DMS79 (cell line): ENCODE measurements around the gene MIX23.
A peak's percentile ranks its signal among the peaks of the same experiment; 100 is the strongest.

Experiments used
- DNase-seq: peaks from one replicate; lab custom pipeline; 2025; lab: John Stamatoyannopoulos, UW

MIX23 gene

DNA sequence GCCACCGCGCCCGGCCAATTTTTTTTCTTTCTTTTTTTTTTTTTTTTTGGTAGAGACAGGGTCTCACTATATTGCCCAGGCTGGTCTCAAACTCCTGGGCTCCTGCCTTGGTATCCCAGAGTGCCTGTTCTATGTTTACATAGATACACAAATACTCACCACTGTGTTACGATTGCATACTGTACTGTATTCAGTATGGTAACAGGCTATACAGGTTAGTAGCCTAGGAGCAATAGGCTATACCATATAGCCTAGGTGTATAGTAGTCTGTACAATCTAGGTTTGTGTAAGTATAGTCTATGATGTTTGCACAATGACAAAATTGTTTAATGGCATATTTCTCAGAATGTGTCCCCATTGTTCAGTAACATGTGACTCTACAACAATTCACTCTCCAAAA is 31.4 kb downstream of the MIX23 start:
- no peak for DNase-seq

DNA sequence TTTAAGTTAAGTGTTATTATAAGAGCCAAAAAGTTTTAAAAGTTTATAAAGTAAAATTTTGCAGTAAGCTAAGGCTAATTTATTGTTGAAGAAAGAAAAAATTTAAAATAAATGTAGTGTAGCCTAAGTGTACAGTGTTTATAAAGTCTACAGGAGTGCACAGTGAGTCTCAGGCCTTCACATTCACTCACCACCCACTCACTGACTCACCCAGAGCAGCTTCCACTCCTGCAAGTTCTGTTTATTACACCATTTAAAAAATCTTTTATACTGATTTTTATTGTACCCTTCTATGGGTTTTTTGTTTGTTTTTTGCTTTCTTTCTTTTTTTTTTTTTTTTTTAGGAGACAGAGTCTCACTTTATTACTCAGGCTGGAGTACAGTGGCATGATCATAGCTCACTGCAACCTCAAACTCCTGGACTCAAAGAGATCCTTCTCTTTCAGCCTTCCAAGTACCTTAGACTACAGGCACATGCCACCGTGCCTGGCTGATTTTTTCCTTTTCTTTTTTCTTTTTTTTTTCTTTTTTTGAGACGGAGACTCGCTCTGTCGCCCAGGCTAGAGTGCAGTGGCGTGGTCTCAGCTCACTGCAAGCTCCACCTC is 32.1 kb downstream of the MIX23 start:
- DNase-seq, result no peak

- DNase-seq, result no peak
Measured at GRCh38 chr3:122349171-122349570, 33.9 kb downstream of the MIX23 start.

GRCh38 chr3:122343654-122344053 is 39.4 kb downstream of the MIX23 start:
- no peak for DNase-seq

- DNase-seq, result no peak
Measured at GRCh38 chr3:122342803-122343202, 40.2 kb downstream of the MIX23 start.

DNA sequence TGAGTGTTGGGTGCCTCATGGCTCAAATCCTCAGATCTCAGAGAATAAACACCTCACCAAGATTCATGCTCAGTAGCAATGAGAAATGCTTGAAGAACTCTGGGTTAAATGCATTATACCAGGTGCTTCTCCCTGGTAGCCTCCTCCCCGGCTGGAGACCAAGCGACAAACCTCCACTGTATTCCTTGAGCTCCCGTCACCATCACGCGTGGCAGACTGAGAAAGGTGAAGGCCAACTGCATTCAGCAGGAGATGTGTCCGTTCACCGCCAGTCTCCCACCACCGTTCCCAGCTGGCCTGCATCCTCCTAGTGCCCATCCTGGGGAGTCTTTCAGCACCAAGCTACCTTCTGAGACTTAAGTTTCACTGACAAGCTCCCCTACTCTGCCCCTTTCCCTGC is 50.5 kb downstream of the MIX23 start:
- DNase-seq, result no peak

- DNase-seq, result no peak
Measured at GRCh38 chr3:122331886-122332285, 51.1 kb downstream of the MIX23 start.

DNA sequence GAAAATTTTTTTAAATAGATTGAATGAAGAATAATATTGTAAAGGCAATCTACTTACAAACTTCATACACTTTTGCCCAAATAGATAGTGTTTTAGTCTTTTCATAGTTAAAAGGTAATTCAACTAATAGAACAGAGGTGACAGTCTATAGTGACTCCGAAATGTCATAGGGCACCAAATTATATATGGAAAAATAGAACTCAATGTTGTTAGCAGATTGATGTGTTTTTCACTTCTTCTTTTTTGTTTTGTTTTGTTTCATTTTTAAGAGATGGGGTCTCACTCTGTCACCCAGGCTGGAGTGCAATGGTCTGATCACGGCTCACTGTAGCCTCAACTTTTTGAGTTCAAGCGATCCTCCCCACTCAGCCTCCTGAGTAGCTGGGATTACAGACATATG is 57.3 kb downstream of the MIX23 start:
- DNase-seq, result no peak

DNA sequence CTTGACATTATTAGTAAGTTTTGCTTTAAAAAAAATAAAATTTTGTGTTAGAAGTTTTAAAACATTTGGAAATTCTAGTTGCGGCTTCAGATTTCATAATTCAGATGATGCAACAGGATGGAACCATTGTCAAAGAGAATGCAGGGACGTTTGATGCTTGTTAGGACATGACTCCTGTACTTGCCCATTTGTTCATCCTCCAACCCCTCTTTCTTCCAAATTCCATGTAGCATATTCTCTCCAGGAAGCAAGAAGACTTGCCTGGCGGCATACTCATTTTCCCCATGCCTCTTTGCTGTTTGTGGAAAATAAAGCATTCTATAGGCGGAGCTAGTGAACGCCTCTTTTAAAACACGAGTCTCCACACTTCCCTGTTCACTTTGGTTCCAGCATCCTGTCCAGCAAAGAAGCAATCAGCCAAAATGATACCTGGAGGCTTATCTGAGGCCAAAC is 58.1 kb downstream of the MIX23 start, which contains the start of gene CSTA:
TSS of gene CSTA (plus strand) at position 378 of the 453 bp plus-strand sequence. CDS start at position 423, 45 bp downstream.
- no peak for DNase-seq

DNA sequence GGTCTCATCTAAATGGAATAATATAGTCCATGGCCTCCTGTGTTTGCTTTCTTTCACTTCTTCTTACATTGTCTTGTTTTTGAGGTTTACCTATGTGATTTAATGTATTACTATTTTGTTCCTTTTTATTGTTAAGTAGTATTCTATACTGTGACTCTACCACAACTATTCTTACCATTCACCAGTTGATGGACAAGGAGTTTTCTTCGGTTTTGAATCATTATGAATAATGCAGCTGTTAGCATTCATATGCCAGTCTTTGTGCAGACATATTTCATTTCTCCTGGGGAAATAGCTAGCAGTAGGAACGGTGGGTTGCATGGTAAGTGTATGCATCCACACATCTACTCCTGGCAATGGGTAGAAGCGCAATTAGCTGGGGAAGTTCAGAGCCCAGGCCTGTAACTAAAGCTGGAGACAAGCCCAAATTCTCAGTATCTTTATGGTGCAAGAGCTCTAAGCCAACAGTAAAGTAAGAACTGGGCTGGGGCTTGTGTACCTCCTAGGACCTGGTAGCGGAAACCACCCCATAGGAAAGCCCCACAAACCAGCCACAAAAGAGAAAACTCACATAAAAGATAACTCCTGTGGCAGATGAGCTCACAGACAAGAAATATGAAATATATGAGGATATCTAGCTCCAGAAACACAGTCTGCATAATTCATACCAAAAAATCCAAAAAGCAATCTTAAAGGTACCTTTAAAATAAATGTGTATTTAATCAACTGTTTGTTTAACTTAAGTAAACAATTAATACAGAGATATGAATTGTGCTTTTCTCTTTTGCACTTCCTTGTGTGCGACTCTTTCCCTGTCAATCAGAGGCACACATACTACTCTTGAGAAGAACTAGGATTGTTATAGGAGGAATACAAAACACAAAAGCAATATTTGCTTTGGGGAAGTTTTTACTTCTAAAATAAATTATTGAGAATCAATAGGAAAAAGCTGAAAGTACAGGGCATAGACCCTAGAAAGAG is 60.6 kb downstream of the MIX23 start:
- no peak for DNase-seq

- no peak for DNase-seq
Measured at GRCh38 chr3:122318620-122319019, 64.4 kb downstream of the MIX23 start.

DNA sequence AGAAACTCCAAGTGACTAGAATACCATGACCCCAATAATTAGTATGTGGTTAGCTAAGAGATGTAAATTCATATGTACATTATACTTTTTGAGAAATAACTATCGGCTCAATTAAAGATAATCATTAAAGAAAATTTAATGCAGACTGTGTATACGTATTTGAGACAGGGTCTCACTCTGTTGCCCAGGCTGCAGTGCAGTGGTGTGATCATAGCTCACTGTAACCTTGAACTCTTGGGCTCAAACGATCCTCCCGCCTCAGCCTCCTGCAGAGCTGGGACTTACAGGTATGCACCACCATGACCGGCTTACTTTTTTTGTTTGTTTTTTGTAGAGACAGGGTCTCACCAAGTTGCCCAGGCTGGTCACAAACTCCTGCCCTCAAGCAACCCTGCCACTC is 66.7 kb downstream of the MIX23 start:
- no peak for DNase-seq

- DNase-seq, result no peak
Measured at GRCh38 chr3:122315619-122316018, 67.4 kb downstream of the MIX23 start.

- DNase-seq, result no peak
Measured at GRCh38 chr3:122314228-122314876, 68.7 kb downstream of the MIX23 start.

- DNase-seq, result no peak
Measured at GRCh38 chr3:122313281-122313680, 69.8 kb downstream of the MIX23 start.

DNA sequence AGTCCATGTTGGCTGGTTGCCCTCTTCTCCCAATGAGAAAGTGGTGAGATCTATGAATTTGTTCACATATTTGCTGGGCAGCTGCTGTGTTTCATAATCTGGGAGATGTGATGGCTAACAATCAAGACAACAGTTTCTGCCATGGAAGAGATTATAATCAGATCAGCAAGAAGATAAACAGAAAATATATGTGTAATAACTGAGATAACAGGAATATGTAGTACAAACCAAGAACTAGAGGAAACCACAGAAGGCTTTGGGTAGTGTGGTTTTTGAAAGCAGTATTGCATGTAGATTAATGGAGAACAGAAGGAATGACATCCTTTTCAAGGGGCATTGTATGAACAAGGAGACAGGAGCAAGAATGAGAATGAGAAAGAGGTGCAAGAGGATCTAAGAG is 70.2 kb downstream of the MIX23 start:
- DNase-seq, result no peak

DNA sequence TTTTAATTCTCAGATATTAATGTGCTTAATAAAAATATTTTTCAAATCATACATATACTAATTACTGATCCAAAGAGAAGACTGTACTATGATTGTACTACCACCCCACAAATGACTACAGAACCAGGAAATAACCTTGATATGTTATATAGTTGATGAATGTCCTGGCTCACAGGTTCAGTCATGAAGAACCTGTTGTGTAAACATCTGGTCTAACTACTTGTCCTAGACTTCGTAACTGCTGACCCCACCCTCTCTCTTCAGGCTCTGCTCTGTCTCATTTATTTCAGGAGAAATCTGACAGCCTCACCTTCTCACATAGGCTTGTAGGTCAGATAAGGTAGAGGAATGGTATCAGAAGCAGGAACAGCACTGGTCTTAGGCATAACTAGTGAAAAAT is 72.7 kb downstream of the MIX23 start:
- DNase-seq, result peak; percentile 15
